AG08395 (cell line): ENCODE data around the gene C12orf54.
"Not testable (repeated sequence)": the region's sequence is repeated elsewhere in the genome, so short reads cannot be mapped to it uniquely, and the experiment has no call there.

Source experiments
- DNase-seq: peaks from one replicate; pipeline ENCODE4 v3.0.0; 2012; ENCODE audit warnings: mixed read lengths, low spot score

C12orf54 gene

GRCh38 chr12:48510111-48510510 lies 27.8 kb downstream of the C12orf54 start:
- no peak for DNase-seq

DNA sequence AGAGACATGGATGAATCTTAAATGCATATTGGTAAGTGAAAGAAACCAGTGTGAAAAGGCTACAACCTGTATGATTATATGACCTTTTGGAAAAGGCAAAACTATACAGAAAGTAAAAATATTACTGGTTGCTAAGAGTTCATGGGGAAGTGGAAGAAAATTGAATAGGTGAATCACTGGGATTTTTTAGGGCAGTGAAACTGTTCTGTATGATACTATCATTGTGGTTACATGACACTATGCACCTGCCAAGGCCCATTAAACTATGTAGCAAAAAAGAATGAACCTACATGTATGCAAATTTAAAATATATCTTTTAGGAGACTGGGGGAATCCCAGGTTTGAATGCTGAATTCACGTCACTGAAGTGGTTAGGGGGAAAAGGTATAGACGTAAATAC lies 30.6 kb downstream of the C12orf54 start:
- no peak for DNase-seq

- DNase-seq: no peak
These were observed 32.4 kb downstream of the C12orf54 start for GRCh38 chr12:48514728-48515127.

DNA sequence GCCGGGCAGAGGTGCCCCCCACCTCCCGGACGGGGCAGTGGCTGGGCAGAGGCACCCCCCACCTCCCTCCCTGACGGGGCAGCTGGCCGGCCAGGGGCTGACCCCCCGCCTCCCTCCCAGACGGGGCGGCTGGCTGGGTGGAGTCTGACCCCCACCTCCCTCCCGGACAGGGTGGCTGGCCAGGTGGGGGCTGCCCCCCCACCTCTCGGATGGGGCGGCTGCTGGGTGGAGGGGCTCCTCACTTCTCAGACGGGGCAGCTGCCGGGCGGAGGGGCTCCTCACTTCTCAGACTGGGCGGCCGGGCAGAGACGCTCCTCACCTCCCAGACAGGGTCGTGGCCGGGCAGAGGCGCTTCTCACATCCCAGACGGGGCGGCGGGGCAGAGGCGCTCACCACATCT lies 38.1 kb downstream of the C12orf54 start:
- not testable (repeated sequence) for DNase-seq

GRCh38 chr12:48525332-48525731 lies 43.0 kb downstream of the C12orf54 start, which contains the start of gene OR8S1:
OR8S1 (plus strand) TSS chr12:48525632; CDS start chr12:48525632, 0 bp downstream.
- DNase-seq: no peak

DNA sequence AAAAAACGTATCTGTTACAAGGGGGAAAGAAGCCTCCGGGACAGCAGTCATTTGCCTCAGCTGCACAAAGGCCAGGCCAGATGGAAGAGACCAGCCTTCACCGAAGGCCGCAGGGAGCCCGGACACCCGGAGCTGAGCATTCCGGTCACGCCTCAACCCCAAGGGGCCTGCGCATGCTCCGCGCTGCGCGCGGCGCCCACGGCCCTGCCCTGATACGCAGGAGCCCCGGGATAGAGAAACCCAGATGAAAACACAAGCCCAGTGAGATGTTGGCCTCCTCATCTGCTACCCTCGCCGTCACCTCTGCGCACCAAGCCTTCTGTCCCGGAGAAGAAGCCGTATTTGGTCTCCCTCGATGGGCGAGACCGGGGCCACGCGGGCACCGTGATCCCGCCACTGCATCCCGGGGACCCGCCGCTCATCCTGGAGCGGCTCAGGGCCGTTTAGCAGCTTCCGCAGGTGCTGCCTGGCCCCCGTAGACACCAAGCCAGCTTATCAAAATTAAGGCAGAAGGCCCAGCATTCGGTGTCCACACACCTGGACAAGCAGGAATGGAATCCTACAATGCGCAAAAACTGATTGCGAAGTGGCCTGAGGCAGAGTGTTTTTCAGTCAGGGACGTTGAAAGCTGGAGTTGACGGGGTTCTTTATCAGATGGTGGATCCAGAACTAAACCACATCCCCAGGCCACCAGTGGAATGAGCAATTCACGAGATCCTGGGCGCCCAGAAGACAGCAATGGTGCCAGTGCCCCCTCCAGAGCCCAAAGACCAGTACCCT lies 45.8 kb downstream of the C12orf54 start:
- DNase-seq: no peak

DNA sequence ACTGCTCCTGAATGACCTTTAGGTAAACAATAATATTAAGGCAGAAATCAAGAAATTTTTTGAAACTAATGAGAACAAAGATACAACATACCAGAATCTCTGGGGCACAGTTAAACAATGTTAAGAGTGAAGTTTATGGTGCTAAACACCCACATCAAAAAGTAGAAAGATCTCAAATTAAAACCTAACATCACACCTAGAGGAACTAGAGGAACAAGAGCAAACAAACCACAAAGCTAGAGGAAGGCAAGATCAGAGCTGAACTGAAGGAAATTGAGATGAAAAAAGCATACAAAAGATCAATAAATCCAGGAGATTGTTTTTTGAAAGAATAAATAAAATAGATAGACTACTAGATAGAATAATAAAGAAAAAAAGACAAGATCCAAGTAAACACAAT lies 50.3 kb downstream of the C12orf54 start:
- DNase-seq: no peak

- DNase-seq: no peak
These were observed 54.3 kb downstream of the C12orf54 start for GRCh38 chr12:48536602-48537001.

GRCh38 chr12:48542300-48542928 lies 60.1 kb downstream of the C12orf54 start:
- DNase-seq: peak; percentile 28

DNA sequence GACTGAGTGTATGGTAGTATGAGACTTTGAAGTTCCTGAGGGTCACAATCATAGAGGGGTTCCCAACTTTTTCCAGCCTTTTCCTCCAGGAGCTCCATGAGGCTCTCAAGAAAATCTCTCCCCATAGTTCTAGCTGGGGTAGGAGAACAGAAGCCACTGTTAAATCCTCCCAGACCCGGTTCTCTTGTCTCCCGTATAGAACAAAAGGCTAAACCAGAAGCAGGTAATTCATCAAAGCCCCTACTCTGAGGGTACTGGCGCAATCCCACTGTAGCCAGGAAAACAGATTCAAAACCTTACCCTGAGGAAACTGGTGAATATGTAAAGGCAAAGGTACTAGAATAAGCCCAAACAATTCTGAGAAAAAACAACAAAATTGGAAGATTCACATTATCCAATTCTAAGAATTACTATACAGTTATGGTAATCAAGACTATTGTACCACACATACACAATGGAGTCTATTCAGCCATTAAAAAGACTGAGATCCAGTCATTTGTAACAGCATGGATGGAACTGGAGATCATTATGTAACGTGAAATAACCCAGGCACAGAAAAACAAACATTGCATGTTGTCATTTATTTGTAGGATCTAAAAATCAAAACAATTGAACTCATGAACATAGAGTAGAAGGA lies 63.7 kb downstream of the C12orf54 start:
- no peak for DNase-seq
